COR-L47 (cell line): Measurements from ENCODE around the gene HTRA3.

Experiments used
- DNase-seq: peaks from one replicate; lab custom pipeline; 2025; lab: John Stamatoyannopoulos, UW

Gene HTRA3

GRCh38 chr4:8267077-8267476 is 2.5 kb upstream of the HTRA3 start:
- DNase-seq, result peak; percentile 9

GRCh38 chr4:8268211-8268610 is 1.3 kb upstream of the HTRA3 start:
- DNase-seq, result no peak

GRCh38 chr4:8268901-8269534 is 536 bp upstream of the HTRA3 start:
- DNase-seq, result no peak

- no peak for DNase-seq
Measured at GRCh38 chr4:8270418-8270771, 841 bp downstream of the HTRA3 start.

GRCh38 chr4:8270912-8271815 is 1.6 kb downstream of the HTRA3 start:
- no peak for DNase-seq

GRCh38 chr4:8271821-8272220 is 2.3 kb downstream of the HTRA3 start:
- no peak for DNase-seq

GRCh38 chr4:8272472-8273428 is 3.2 kb downstream of the HTRA3 start:
- no peak for DNase-seq

GRCh38 chr4:8273450-8273849 is 3.9 kb downstream of the HTRA3 start:
- no peak for DNase-seq

GRCh38 chr4:8274066-8274652 is 4.6 kb downstream of the HTRA3 start:
- DNase-seq, result no peak

GRCh38 chr4:8274765-8275547 is 5.4 kb downstream of the HTRA3 start:
- no peak for DNase-seq

GRCh38 chr4:8275548-8275910 is 6.0 kb downstream of the HTRA3 start:
- no peak for DNase-seq

GRCh38 chr4:8276358-8277240 is 7.0 kb downstream of the HTRA3 start:
- no peak for DNase-seq

GRCh38 chr4:8277356-8278008 is 7.9 kb downstream of the HTRA3 start:
- no peak for DNase-seq

GRCh38 chr4:8278009-8278395 is 8.4 kb downstream of the HTRA3 start:
- DNase-seq, result no peak

- DNase-seq, result no peak
Measured at GRCh38 chr4:8278421-8279287, 9.1 kb downstream of the HTRA3 start.

- no peak for DNase-seq
Measured at GRCh38 chr4:8279321-8280157, 10.0 kb downstream of the HTRA3 start.

GRCh38 chr4:8280158-8280875 is 10.8 kb downstream of the HTRA3 start:
- DNase-seq, result no peak
